Hypothalamus (tissue), 51 donors: ENCODE results near the gene HS3ST6.
"Not testable (repeated sequence)": the region's sequence is repeated elsewhere in the genome, so short reads cannot be mapped to it uniquely, and the experiment has no call there.

ENCODE experiments used
- DNase-seq, 51 donors: peaks; one replicate each; lab custom pipeline; 2025; lab: John Stamatoyannopoulos, UW

HS3ST6 gene

DNA sequence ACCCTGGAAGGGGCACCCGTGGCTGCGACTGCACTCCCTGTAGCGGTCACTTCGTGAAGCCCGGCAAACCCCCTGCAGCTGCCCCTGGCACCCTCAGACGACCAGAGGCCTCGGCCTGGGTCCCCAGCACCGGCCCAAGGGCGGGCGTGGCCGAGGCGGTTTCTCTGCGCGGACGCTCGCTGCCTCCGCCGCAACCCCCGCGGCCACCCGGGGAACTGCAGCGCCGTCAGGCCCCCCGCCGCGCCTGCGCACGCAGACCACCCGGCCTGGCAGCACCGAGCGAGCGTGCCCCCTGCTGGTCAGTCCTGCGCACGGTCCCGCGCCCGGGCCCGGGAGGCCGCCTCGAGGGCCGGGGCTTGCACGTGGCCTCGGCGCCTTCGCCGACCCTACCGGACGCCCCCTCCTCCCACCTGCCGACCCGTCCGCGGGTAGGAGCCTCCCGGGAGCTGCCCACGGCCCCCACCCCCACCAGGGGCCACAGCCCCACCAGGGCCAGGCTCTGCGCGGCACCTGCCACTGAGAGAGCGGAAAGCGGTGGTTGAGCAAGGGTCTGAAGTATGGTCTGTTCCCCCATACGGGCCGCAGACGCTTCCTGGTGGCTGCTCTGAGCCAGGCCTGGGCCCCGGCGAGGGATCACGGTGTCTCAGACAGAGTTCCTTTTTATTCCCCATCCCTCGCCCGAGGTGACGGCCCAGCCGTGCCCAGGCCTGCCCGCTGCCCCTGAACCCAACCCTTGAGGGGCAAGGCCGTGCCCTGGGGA lies 11.5 kb upstream of the HS3ST6 start:
- peak; percentile 13 to 94 (median 77) for DNase-seq

DNA sequence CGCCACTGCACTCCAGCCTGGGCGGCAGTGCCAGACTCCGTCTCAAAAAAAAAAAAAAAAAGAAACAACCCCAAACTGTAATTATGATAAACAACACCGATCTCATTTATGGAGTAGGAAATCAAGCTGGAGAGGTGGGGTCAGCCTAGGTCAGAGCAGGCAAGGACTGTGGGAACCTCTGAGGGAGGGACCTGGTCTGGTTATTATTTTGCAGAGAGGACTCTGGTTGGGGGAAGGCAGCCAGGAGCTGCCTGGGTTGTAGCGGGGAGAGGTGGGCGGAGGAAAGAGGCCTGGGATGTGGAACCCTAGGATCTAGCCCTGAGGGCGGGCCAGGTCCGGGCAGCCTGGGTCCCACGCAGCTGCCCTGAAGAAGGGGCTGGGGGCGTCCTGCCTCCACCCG lies 10.9 kb upstream of the HS3ST6 start:
- peak in 3 of 51 donors; percentile 20 to 43 (median 23) for DNase-seq

DNA sequence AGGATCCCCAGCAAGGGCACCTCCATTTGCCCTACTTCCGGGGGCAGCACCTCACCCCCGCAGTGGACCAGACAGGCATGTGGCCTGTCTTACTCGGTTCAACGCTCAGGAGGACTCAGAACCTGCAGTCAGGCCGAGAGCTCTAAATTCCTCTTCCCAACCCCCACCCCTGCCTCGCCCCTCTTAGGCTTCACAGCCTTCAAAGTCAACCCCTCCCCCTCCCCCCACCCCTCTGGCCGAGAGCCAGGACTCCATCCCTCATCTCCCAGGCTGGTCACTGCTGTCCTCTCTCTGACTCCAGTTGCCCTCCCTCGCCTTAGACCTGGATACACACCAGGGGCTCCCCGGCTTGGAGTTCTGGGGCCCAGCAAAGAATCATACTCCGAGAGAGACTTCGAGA lies 8.1 kb upstream of the HS3ST6 start:
- no peak for DNase-seq

DNA sequence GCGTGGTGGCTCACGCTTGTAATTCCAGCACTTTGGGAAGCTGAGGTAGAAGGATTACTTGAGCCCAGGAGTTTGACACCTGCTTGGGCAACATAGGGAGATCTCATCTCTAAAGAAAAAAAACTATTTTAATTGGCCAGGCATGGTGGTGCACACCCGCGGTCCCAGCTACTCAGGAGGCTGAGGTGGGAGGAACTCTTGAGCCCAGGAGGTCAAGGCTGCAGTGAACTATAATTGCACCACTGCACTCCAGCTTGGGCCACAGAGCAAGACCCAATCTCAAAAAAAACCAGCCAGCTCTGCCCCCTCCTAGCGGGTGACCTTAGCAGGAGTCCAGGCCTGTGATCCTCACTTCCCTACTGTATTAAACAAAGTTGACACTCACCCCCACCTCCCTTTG lies 5.9 kb upstream of the HS3ST6 start:
- DNase-seq = no peak

DNA sequence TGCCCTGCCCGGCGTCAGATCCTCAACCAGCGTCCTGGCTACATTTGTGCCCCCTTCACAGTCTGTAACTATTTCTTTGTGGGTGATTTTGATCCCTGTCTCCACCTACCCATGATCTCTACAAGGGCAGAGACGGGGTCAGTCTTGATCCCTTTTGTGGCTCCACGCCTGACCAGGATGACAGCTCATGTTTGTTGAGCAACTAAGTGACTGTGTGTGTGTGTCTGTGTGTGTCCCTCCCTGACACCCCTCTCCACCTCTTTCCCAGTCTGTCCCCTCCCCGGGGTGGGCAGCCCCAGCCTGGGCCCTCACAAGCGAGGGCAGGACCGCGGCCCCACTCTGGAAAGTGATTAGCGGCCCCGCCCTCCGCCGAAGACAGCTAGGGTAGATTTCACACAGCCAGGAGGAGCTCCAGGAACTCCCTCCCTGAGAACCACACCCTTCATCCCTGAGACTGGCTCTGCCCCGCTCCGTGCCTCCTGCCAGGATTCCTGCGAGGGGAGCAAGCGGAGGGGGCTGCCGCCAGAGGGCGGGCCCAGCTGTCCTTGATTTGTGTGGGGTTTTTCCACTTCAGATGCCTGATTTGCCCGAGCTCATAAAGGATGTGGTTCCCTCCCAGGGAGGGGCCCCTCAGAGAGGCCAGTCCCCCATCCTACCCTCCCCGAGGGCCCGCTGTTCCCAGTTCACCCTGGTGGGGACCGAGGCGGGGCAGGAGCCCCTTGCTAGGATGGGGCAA lies 5.3 kb upstream of the HS3ST6 start:
- DNase-seq = no peak

DNA sequence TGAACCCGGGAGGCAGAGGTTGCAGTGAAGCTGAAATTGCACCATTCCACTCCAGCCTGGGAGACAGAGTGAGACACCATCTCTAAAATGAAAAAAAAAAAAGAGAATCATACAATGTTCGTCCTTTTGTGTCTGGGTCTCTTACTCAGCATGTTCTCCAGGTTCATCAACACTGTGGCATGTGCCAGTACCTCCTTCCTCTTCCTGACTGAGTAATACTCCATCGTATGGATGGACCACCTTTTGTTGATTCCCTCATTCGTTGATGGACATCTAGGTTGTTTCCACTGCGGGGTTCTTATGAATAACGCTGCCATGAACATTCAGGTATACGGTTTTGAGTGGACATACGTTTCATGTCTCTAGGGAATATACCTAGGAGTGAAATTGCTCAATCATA lies 4.1 kb upstream of the HS3ST6 start:
- DNase-seq = no peak

DNA sequence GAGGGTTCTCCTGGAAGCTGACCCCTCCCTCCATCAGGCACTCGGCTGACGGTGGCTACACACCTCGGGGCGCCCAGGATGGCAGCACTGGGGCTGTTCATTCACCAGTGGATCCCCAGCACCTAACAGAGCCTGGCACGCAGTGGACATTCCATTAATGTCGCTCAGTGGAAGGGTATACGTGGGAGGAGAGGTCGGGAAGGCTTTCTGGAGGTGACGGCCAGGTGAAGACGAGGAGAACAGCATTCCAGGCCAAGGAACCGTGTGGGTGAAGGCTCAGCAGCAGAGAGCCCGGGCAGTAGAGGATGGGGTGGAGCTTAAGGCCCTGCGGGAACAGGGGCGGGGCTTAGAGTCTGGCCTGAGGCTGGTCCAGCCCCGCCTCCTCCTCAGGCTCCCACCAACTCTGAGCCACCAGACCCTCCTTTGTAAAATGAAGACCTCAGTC lies 2.5 kb upstream of the HS3ST6 start:
- no peak for DNase-seq

DNA sequence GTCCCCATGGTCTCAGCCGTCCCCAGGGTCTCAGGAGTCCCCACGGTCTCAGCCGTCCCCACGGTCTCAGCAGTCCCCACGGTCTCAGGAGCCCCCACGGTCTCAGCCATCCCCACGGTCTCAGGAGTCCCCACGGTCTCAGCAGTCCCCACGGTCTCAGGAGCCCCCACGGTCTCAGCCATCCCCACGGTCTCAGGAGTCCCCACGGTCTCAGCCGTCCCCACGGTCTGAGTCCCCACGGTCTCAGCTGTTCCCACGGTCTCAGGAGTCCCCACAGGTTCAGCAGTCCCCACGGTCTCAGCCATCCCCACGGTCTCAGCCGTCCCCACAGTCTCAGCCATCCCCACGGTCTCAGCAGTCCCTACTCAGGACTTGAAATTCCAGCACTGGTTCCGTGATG lies 1.9 kb upstream of the HS3ST6 start:
- not testable (repeated sequence) for DNase-seq

DNA sequence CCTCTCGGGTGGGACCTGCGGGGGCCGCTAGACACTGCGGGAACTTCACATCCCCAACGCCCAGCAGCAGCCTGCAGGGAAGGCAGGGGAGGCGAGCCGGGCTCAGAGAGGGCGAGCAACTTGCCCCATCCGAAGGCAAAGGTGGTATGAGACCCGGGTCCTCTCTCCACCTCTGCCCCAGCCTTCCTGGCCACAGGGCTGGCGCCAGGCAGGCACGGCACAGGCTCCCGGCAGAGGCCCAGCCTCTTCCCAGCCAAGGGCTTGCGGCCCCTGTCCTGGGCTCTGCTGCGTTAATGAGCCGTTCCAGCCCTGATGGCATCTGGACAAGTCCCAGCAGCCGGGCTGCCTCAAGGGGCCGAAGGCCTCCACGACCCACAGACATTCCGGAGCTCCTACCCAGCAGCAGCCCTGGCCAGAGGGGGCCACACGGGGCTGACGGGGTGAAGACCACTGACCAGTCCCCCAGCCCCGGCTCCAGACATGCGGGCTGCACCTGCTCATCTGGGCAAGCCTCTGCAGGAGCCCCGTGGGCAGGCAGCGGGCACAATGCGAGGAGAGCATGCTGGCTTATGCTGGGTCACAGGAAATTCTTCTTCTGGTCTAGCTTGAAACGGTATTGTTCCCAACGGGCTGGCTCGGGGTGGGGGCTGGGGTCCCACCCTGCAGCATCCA lies 1.2 kb upstream of the HS3ST6 start:
- no peak for DNase-seq

DNA sequence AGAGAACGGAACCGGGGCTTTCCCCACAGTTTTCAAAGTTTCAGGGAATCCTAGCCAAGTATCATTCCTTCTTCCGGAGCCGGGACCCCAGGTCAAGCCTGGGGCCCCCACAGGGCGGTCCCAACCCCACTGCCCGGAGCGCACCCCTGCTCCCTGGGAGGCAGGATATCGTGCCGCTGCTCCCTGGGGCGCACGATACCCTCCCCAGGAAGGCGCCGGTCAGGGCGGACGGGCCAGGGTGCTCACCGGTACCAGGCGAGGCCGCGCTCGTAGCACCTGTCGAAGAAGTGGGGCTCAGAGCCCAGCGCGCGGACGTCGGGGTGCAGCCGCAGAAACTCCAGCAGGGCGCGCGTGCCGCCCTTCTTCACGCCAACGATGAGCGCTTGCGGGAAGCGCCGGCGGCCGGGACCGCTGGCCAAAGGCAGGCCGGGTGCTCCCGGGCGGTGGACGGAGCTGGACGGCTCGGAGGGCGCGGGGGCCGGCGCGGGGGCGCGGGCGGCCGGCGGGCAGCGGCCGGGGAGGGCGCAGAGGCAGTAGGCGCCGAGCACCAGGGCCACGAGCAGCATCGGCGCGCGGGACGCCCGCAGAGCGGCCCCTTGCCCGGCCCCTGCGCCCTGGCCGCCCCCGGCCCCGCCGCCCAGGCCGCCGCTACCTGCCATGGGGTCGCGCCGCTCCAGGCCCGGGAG lies 407 bp downstream of the HS3ST6 start:
- DNase-seq = no peak

DNA sequence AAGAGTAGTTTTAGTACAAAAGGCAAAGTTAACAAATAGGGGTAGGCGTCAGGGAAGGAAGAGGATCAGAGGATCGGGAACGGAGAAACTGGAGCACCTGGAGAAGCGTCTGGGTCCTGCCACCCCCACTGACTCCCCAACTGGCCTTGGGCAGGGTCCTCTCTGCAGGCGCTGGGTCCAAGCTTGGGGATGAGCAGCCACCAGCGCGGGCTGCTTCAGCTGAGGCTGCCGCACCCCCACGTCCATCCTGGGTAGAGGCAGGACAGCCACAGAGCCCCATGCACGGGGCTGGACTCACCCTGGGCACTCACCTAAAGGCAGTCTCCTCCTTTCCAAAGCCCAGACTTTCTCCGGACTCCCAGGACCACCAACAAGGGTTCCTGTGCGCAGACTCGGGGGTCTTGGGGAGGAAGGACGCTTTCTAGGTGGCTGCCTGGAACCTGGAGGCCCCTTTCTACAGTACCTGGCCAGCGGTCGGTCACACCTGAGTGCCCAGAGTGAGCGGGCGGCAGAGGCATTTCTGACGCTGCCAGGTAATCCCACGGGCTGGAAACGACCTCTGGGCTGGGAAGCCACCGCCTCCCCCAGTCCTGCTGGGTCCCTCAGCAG lies 1.1 kb downstream of the HS3ST6 start:
- DNase-seq = no peak

DNA sequence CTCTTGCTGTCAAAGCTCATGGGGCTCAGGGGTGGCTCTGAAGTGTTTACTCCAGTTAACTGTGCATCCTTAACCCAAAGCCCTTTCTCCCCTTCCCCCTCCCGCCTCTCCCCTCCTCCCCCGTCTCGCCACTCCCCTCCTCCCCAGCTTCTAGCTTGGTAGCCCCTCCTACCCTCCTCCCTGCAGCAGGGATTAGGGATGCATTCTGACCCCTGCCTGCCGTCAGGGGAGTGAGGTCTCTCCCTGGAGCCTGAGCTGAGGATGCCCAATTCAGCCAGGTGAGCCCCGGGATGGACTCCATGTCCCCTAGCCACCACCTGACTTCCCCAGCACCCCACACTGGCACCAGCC lies 1.6 kb downstream of the HS3ST6 start:
- DNase-seq = no peak

DNA sequence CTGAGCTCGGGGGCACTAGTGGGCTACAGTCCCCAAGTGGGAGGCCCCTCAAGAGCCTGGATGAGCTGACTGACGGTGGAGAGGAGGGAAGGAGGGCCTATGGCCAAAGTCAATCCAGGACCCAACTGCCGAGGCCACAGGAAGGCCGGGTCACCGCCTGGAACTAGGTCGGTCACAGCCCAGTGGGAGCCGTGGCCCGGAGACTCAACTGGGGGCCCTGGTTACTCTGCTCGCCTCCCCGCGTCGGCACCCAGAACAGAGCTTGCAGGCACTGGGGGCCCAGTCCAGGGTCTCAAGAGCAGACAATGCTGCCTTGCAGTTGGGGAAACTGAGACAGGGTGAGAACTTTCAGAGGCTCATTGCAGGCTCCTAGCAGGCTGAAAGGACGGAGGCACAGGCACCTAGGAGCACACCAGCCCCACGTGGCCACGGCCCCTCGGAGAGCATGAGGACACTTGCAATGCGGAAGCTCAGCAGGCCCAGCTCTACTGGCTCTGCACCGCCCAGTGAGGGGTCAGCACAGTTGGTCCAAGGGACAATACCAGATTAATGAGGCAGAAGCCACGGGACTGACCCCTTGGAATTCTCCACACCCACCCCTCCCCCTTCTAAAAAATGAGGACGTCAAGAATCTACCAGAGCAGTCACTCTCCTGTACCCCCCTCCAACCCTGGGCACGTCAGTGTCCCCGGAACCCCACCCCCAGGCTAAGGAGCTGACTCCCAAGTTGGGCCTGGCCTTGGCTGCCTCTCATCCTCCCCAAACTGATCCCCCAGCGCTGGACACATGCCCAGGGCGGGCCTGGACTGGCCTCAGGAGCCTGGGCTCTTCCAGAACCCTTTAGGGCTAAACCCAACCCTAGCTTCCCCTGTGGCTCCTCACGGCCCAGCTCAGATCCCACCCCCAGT lies 2.2 kb downstream of the HS3ST6 start:
- no peak for DNase-seq

DNA sequence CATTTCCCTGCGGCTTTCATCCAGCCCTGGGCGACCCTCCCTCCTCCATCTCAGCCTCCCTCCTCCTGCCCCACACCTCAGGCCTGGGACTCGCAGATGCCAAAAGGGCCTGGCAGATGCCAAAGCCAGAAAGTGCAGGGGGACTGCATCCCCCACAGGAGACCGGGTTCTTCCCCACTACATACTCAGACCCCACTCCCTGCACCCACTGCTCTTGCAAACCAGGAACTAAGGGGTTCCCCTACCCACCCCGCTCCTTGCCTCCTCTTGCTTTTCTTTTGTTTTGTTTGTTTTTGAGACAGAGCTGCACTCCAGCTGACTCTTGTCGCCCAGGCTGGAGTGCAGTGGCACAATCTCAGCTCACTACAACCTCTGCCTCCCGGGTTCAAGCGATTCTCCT lies 3.2 kb downstream of the HS3ST6 start:
- DNase-seq = no peak

DNA sequence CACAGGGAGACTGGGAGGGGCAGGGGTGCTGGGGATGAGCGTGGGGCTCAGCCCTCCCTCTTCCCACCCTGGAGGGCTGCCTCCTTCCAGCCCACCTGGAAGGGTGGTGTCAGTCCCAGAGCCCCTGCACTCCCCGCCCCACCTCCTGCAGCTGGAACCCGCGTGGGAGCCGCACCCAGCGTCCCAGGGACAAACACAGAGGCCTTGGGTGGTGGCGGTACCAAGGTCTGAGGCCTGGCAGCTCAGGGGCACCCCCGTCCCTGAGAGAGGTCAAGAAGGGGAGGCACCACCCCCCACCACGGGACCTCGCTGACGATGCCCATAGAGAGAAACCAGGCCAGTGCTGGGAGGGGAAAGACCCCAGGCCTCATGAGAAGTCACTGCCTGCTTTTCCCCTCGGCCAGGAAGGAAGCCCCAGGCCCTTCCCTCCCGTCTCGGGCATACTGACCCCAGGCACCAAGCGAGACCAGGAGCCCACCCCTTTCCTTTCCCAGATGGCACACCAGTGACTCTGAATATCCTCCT lies 4.1 kb downstream of the HS3ST6 start:
- DNase-seq = no peak

DNA sequence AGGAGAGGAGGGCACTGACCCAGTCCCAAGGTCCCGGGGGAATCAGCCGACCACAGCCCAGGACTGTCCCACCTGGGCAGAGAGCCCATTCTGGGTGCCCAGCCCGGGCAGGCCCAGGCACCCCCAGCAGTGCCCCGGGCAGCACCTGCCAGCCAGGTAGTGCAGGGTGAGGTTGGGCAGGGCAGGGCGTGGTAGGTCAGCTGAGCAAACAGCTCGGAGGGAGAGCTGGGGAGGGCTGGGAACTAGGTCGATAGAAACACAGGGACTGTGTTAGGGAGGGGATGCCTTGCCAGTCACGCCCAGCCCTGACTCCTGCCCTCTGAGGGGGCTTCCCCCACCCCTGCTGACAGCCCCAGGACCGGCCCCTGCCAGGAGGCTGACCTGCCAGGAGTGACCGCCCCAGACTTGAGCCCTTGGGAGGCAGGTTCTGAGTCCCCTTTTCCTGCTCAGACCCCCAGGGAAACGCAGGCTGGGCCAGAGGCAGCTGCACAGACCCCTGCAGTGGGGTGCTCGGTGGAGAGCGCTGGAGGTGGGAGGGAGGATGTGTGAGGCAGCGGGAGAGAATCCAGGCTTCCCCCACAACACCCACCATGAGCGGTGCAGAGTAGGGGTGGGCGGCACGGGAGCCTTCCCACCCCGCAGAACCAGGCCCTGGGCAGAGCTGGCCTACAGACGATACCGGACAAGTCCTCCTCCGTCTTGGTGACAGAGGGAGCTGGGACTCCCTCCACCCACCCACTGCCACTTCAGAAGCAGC lies 4.7 kb downstream of the HS3ST6 start:
- no peak for DNase-seq

DNA sequence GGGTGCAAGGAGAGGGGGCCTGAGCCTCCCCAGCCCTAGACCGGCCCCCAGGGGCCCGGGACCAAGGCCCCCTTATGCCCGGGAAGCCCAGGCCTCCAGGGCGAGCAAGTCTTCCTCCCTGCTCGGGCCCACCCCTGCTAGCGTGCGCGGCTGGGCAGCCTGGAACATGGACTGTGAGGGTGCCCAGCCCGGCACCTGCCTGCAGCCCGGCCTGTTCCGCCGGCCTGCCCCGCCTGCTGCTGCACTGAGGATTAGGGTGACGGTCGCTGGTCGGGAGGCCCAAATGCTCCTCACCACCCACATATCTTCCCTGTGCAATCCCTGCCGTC lies 6.0 kb downstream of the HS3ST6 start:
- no peak for DNase-seq

DNA sequence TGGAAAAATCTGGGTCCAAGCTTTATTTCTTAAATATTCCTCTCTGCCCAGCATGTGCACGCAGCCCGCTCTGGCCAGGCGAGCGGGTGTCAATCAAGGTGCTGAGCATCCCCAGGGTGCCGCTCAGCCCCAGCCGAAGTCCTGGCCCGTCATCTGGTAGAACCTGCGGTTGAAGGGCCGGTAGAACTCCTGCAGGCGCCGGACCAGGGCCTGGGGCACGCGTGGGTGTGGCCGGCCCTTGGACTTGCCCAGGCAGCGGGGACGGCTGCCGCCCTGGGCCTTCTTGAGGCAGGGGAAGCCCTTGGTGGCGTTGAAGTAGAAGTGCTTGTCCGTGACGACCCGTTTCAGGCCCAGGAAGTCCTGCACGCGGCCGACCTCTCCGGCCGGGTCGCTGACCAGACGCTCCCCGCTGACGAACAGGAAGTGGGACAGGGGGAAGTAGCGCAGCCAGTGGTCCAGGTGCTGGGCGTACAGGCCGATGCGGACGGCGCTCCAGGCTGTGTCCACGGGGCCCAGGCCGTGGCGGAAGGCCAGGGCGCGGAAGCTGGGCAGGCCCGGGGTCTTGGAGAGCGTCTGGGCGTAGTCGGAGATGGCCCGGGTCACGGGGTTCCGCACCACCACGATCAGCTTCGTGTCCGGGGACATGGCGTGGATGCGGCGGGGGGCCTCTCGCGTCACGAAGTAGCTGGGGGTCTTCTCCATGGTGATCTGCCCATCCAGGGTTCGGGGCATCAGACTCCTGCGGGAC lies 6.6 kb downstream of the HS3ST6 start:
- no peak for DNase-seq
